Activated CD8-positive, alpha-beta memory T cell treated with anti-CD3 and anti-CD28 coated beads, Interleukin-2, amount 50 U/mL, for 24 hours (primary cell): ENCODE data around the gene SACS.
"Not testable (repeated sequence)": the region's sequence is repeated elsewhere in the genome, so short reads cannot be mapped to it uniquely, and the experiment has no call there.

Experiments
- DNase-seq: peaks from one replicate; pipeline ENCODE4 v3.0.0-alpha.2; 2020; ENCODE audit errors: extremely low read depth

SACS gene

DNA sequence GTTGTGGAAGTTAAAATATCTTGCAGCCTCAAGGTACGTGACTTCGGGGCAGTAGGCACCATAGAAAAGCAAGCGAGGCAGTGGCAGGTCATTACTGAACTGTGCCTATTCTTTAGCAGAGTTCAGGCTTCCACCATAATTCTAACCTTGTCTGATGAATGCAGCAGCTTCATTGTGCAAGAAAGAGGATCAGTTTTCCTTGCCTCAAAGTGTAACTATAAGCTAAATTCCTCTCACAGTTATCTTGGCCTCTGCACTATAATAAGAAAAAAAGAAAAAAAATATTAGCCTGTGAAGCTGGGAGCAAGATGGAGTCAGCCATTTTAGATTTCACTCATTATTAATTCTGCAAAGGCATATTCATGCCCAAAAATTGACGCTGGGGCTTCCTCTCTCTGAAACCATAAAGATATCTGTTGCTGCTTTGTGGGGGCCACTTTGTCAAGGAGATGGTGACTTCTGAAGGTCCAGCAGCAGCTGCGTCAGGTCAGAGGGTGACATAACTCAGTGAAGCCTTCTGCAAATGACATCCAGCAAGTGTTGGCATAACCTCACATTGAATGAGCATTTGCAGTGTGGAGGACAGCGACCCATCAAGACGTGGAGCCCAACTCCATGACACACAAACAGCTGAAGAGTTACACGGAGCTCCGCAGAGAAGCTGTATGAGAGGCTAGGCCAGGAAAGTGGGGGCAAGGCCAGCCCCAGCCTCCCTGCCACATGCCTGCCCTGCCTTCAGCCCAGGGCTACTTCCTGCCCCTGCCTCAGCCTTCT is 23.1 kb upstream of the SACS start:
- no peak for DNase-seq

DNA sequence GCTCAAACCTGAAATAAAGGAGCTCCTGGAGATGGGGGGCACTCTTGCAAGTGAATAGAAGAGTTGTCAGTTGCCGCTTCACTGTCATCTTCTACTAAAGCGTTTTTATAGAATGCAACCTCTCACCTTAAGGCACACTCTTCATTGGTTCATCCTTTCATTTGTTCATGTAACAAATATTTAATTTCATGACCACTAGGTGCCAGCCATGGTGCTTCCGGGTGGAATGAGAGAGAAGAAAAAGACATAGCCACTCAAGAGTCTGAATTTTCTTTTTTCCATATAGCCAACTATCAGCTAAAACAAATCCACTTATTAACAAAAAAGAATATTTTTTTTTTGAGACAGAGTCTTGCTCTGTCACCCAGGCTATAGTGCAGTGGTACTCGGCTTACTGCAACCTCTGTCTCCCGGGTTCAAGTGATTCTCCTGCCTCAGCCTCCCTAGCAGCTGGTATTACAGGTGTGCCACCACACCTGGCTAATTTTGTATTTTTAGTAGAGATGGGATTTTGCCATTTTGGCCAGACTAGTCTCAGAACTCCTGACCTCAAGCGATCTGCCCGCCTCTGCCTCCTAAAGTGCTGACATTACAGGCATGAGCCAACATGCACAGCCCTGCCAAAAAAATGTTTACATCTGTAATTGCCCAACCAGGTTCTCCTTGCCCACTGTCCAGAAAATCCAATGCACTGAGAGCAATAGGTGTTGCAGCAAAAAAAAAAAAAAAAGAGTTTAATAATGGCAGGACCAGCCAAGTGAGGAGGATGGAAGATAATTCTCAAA is 22.1 kb upstream of the SACS start:
- no peak for DNase-seq

DNA sequence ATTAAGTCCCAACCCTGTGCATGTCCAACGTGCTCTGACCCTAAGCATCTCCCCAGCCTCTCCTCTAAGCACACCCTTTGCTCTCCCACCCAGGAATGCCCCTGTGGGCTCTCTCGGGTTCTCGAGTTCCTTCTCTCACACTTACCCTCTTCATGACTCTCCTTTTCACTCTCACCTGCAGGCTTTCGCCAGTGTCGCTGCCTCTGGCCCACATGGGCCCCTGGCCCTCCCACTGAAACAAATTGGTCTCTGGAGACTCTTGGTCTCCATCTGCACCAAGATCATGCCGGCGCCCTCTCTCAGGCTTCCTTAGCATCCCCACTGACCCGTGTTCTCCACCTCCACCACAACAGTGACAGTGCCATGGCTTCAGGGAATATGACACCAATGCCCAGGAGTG is 19.6 kb upstream of the SACS start:
- DNase-seq, result no peak

DNA sequence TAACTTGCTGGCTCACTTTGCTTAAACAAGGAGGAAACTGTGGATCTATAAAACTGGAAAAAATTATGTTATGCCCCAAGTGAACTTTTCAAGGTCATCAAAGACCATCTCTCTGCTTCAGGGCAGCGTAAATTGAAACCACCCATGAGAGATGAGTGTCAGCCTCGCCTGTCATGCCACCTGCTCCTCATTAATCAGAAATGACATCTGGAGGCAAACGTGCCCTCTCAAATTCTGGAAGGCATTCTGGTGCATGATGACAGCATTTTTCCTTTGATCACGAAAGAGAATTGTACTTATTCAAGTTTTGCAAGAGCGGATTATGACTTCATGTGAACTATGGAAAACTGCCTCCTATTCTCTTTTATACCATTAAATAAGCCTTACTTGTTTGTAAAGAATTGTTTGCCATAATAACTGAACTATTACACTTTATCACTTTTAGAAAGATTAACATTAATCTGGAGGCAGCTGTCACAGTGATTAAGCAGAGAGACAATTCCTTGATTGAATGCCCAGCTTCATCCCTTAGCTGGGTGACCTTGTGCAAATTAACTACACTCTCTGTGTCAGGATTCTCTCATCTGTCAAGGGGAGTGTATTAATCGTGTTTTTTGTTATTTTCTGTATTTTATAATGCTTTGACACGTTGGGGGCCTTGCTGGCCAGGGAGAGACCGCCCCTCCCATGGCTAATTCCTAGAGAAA is 17.0 kb upstream of the SACS start:
- DNase-seq, result no peak

DNA sequence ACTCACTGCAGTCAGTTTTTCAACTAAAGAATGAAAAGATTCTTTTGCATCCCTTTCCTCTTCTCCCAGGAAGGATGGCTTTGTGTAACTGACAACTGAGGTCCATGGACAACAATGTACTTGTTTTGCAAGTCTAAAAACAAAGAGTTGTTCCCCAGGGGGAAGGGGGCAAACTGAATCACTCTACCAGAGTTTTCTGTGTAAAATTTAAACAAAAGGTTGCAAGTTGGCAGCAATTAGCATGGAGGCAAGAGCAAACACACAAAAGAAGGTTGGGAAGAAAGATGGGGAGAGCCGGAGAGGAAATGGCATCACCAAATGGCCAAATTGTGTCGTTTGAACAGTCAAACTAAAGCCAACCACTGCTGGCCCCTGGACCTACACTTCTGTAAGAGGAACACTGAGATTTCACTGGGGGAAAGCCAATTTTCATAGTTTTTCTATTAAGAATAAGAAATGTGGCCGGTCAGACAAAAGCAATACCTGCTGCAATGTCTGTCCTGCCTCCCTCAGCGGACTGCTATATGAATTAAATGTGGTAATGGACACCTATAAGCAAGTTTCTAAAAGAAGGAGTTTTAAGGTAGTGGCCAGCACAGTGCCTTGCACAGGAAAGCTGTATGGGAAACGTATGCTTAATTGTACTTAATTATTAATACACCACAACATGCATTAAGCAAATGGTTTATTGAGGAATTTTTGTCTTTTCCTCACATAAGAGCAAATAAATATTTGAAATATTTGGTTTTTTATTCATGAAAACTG is 16.1 kb upstream of the SACS start:
- no peak for DNase-seq

DNA sequence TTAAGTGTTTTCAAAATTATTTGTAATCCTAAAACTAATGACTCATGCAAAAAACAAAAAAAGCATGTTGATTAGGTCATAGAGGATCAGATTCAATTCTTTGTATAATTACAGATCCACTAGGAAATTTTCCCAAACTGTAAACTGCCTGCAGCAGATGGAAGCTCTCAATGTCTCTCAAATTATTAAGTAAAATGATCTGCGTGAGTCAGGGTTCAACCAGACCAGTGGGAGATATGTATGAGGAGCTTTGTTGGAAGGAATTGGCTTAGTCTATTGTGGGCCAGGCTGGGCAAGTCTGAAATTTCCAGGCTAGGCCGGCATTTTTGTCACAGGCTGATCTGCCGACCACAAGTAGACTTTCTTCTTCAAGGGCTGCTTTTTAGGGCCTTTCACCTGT is 14.4 kb upstream of the SACS start:
- no peak for DNase-seq

DNA sequence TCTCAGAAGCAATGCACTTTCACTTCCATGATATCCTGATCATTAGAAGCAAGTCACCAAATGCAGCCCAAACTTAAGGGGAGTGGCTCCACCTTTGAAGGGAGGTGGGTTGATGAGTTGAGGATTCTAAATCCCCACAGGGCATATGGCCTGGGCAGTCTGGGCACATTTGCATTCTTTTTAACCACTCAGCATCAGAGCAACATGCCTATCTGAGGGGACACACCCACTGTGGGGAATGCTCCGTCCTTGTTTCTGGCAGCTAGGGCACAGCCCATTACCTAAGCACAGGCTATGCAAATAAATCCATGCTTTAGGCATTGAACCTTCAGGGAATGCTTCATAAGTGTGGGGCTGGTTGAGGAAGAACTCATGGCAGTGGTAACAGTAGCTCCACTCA is 12.3 kb upstream of the SACS start:
- DNase-seq, result no peak

DNA sequence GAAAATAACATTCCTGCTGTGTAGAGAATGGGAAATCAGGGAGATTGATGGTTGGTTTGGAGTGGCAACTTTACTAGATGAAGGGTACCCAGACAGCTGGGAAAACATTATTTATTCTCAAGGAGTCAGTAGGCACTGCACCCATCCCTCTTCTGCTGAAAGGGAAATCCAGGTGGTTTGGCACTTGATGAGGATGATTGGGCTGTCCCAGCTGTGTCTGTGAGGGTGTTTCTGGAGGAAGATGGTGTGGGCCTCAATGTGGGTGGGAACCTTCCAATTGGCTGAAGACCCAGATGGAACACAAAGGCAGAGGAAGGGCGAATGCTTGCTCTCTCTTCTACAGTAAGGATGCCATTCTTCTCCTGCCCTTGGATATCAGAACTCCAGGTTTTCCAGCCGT is 10.4 kb upstream of the SACS start:
- DNase-seq, result no peak

DNA sequence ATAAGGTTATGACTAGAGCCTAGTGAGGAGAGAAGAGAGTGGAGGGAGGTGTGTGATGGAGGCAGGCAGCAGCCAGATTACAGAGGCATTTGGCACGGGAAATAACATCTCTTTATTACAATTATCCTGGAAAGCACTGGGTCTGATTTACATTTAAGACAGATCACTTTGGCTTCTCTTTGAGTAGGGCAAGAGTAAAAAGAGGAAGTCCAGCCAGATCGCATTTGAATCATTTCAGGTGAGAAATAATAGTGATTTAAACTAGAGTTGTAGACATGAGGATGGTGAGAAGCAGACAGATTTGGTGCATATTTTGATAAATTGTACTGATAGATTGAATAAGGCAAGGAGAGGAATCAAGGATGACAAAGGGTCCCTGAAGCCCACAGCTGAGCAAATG is 9.6 kb upstream of the SACS start:
- DNase-seq, result no peak

DNA sequence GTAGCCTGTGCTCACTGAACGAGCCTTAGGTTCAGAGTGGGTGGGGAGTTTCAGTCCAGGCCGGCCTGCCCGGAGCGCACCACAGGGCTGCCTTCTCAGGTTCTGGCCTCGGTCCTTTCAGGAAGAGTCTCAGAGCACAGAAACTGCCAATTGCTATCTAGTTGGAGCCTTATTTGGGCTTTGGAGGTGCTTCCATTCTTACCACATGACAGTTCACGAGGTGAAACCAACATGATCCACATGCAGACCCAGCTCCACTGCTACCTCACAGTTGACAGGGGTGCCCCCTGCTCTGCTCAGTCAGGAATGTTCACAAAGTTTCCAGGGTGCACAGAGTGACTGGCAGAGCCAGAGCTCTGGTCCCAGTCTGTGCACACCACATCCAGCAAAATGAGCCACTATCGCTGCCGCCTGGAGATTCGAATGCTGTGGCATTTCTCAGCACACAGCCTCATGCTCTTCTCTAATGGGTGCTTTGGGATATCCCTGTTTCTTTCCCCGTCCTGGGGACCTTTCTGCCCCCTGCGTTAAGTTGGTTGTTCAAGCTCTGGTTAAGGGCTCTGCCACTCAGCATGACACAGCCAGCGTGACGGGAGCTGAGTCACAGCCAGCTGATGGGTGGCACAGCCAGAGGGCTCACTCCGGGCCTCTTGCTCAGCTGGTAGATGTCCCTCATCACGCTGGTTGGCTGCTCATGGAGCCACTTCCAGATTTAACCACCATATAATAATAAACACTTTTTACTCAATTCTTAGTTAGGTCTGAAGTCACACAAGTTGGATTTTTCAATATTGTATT is 7.5 kb upstream of the SACS start:
- DNase-seq, result no peak

DNA sequence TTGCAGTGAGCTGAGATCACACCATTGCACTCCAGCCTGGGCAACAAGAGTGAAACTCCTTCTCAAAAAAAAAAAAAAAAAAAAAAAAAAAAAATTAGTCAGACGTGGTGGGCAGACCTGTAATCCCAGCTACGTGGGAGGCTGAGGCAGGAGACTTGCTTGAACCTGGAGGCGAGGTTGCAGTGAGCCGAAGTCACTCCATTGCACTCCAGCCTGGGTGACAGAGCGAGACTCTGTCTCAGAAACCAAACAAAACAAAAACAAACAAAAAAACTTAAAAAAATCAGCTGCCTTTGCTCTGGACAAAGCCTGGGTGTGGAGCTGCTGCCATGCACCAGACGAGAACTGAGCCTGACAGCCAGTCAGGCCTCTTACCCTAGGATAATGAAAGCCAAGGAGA is 6.8 kb upstream of the SACS start:
- DNase-seq, result not testable (repeated sequence)

DNA sequence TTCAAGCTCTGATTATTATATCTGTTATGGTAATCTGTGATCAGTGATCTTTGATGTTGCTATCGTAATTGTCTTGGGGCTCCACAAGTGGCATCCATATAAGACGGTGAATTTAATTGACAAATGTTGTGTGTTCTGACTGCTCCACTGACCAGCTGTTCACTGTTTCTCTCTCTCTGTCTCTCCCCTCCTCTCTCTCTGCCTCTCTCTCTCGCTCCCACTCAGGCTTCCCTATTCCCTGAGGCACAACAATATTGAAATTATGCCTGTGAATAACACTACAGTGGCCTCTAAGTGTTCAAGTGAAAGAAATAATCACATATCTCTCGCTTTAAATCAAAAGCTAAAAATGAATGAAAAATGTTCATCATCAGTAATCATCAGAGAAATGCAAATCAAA is 4.4 kb upstream of the SACS start:
- no peak for DNase-seq

DNA sequence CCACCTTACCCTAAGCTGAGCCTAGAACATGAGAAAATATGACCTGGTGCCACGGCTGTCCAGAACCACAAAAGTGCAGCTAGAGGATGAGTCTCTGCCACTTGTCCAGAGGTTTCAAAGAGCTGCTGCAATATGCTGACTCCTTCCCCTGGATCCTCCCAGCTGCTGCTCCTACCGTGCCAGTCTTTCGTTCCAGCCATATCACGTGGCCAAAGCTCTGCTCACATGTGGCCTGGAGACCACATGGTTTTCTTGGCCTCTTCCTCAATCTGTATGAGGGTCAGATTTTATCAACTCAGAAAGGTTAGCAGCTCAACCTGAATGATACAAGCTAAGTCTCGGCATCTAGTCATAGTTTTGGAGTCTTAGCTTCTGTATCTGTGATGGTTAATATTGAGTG is 3.2 kb upstream of the SACS start:
- DNase-seq, result no peak

DNA sequence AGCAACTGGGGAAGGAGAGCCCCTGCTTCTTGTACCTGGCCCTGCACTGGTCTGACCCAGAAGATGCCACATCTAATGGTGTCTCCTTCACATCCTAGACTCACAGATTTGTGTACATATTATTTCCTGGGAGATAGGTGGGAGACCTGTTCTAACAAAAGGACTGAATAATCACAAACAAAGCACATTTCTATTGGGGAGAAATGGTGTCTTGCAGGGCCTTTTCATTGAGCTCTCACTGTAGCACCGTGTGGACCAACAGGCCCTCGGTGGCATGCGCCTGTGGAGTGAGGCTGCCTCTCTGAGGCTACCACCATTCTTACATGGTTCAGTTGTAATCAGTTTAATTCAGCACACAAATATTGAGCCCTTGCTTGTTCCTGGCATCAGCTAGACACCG is 989 bp upstream of the SACS start:
- DNase-seq, result no peak

DNA sequence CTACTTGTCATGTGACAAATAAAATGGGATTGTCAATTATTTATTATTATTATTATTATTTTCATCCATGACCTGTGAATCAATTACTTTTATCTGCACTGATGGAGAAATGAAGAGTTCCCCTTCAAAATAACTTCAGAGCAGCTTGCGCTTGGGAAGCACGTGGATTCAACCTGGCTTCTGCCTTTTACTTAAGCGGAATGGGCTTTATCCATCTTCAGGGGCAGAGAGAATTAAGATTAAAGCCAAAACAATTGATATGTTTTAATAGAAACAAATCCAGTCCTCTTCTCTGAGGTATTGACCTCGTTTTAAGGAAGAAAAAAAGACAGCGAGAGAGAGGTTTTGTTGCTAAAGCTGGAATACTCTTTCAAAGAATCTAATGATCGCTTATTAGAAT is 876 bp downstream of the SACS start:
- no peak for DNase-seq

DNA sequence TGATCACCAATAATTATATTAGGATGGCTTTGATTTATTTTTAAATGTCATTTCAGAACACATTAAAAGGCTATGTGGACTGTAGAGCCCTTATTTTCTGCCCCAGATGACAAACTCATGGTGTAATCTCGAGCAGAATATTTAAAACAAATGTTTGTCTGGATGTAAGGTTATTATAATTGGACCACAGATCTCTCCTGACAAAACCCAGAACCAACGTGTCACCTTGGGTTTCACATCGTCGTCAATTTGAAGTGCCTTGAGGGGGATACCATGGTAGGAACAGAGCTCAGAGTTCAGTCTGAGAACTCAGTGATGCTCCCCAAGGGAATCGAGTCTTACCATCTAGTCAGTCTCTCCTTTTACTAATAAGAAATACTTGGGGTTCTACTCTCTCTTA is 2.8 kb downstream of the SACS start:
- no peak for DNase-seq

DNA sequence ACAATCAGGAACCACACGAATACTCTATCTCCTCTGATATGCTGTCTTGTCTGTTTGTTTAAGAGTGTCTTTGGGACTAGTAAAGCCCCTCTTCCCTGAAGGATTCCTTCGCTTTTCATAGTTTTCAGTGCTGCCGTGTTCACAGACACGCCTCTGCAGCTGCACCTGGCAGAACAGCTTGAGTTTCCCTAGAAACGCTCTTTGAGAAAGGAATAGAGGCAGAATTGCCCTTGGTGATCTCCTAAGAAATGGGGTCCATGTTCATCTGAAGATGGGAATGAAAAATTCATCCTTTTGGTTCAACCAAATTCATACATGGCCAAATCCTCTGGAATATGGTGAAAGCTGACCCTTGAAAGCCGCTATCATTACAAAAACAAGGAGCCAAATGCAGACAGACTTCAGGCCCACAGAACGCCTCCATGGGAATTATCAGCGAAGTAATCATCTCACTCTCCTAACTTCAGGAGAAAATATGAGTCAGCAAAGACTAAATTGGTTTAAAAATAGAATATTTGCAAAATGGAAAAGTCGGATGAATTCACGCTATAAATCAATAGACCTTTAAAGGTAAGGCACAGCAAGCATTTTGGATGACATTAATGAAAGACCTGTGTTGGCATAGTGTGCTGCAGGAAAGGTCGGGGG is 5.5 kb downstream of the SACS start:
- DNase-seq, result no peak

DNA sequence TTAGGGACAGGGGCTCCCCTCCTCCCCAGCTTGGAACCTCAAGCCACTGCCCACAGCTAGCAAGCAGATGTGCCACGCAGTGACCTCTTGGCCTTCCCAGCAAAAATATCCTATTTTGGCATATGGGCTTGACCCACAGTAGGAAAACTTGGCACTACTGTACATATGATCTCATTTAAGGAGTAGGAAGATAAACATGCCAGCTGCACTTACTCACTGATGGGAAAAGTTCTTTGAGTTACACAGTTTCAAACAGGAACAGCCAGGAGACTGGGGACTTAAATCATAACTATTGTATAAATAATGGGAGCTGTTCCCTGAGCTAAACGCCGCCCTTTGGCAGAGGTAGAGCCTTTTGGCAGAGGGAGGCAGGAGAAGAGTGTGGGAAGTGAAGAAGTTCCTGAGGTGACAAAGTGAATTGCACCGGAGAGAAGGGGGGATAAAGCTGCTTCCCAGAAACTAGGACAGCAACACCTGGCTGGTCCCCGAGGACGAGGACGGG is 6.1 kb downstream of the SACS start:
- no peak for DNase-seq

DNA sequence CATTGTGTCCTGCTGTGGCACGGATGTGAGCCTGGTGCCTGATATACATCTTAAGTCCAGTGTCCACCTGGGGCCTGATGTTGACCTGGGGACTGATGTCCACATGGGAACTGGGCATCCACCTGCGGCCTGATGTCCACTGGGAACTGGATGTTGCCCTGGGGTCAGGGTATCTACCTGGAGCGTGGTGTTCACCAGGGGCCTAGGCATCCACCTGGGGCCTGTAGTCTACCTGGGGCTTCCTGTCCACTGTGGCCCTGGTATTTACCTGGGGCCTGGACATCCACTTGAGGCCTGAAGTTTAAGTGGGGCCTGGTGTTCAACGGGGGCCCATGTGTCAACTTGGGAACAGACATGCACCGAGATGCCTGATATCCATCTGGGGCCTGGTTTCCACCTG is 11.9 kb downstream of the SACS start:
- no peak for DNase-seq
